IMR-90 (cell line): ENCODE measurements around the gene NT5C1B.

ENCODE experiments used
- CHD1 ChIP-seq: IDR thresholded peaks from 2 replicates; pipeline ENCODE4 v1.6.1; 2012; ENCODE audit warnings: low read depth, low read length, improper control_type of control experiment
- CTCF ChIP-seq: conservative IDR thresholded peaks from 2 replicates; pipeline ENCODE4 v1.5.1; 2012; ENCODE audit warnings: mild to moderate bottlenecking, low read depth, low read length, improper control_type of control experiment
- FOS ChIP-seq: fragments of 150-350 bp; IDR thresholded peaks from 2 replicates; pipeline ENCODE4 v1.6.1; 2016; ENCODE audit warnings: low read depth, low read length
- MXI1 ChIP-seq: IDR thresholded peaks from 2 replicates; pipeline ENCODE4 v1.6.1; 2012; ENCODE audit warnings: low read depth, mild to moderate bottlenecking, low read length, moderate library complexity, borderline replicate concordance
- POLR2A ChIP-seq: IDR thresholded peaks from 2 replicates; pipeline ENCODE4 v1.6.1; 2012; ENCODE audit warnings: mild to moderate bottlenecking, low read depth, low read length
- RFX5 ChIP-seq: IDR thresholded peaks from 2 replicates; pipeline ENCODE4 v1.8.0; 2012; ENCODE audit warnings: low read depth, mild to moderate bottlenecking, low read length, moderate library complexity

- no peak for TF ChIP-seq CTCF
- no peak for TF ChIP-seq MXI1
- TF ChIP-seq CHD1 = no peak
- TF ChIP-seq POLR2A = no peak
- no peak for TF ChIP-seq RFX5
- peak; percentile 58 for TF ChIP-seq FOS
Observed at GRCh38 chr2:18518116-18519111, 71.0 kb downstream of the NT5C1B start.
